Central memory CD8-positive, alpha-beta T cell (primary cell): ENCODE measurements around the gene PPL.
"Not testable (repeated sequence)": the region's sequence is repeated elsewhere in the genome, so short reads cannot be mapped to it uniquely, and the experiment has no call there.

Experiments used
- ATAC-seq: fragments of 150-1000 bp; cut with Tn5 transposase; replicated peaks from 2 replicates; pipeline ENCODE4 v1.10.0; 2022; ENCODE audit warnings: mild to moderate bottlenecking, moderate FRiP score, moderate number of reproducible peaks; ENCODE audit not compliant: poor library complexity, severe bottlenecking; ENCODE audit errors: extremely low read depth
- DNase-seq, 2 donors: peaks; one replicate each; pipeline ENCODE4 v3.0.0; 2021; ENCODE audit warnings: low spot score in 2 of 2
- H3K27ac Mint-ChIP-seq: one replicate; pipeline ENCODE4 v1.8.0; 2022; ENCODE audit warnings: low read depth, mild to moderate bottlenecking, moderate library complexity, mixed read lengths
- H3K27me3 Mint-ChIP-seq: one replicate; pipeline ENCODE4 v1.8.0; 2022; ENCODE audit warnings: mixed read lengths
- H3K36me3 Mint-ChIP-seq: one replicate; pipeline ENCODE4 v1.8.0; 2022; ENCODE audit warnings: mild to moderate bottlenecking, moderate library complexity, mixed read lengths; ENCODE audit not compliant: insufficient read depth
- H3K4me1 Mint-ChIP-seq: one replicate; pipeline ENCODE4 v1.8.0; 2022; ENCODE audit warnings: mixed read lengths
- H3K4me3 Mint-ChIP-seq: one replicate; pipeline ENCODE4 v1.8.0; 2022; ENCODE audit warnings: mild to moderate bottlenecking, moderate library complexity, mixed read lengths
- H3K9me3 Mint-ChIP-seq: one replicate; pipeline ENCODE4 v1.8.0; 2022; ENCODE audit warnings: mixed read lengths

The PPL gene

GRCh38 chr16:4904942-4905615 lies 31.9 kb downstream of the PPL start:
- DNase-seq = no peak
- no peaks in the 10 kb centered on the region for H3K9me3 Mint-ChIP-seq
- H3K4me1 Mint-ChIP-seq = no peaks in the 10 kb centered on the region
- ATAC-seq = no peak
- no peak overlapping the region for H3K27ac Mint-ChIP-seq
- peaks cover 39% of the 10 kb centered on the region for H3K27me3 Mint-ChIP-seq
- no peak overlapping the region for H3K4me3 Mint-ChIP-seq
- peaks cover 3% of the 10 kb centered on the region for H3K36me3 Mint-ChIP-seq

- H3K36me3 Mint-ChIP-seq = peaks cover 3% of the 10 kb centered on the region
- H3K27ac Mint-ChIP-seq = no peak overlapping the region
- DNase-seq (no peak), ATAC-seq (no peak)
- peaks cover 47% of the 10 kb centered on the region for H3K27me3 Mint-ChIP-seq
- H3K9me3 Mint-ChIP-seq = no peaks in the 10 kb centered on the region
- no peaks in the 10 kb centered on the region for H3K4me1 Mint-ChIP-seq
- no peak overlapping the region for H3K4me3 Mint-ChIP-seq
Observed at GRCh38 chr16:4904108-4904941, 32.6 kb downstream of the PPL start.

DNA sequence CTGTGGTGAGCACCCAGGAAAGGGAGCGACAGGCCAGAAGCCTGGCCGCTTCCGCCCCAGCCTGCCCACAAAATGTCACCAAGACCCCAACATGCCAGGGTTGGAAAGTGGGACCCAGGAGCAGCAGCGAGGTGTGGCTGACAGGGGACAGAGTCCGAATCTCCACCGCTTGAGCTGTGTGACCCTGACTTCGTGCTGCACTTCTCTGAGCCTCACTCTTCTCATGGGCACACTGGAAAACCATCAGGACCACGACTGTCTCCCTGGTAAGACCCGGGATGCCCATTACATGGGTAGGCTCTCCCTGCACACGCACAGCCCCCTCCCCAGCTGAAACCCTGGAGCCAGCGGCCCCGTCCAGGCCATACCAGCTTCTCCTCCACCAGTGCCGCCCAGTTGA lies 34.9 kb downstream of the PPL start:
- Mint-ChIP-seq H3K36me3 (peaks cover 3% of the 10 kb centered on the region), H3K27ac (no peak overlapping the region), H3K4me1 (no peaks in the 10 kb centered on the region), H3K27me3 (peaks cover 47% of the 10 kb centered on the region), H3K9me3 (no peaks in the 10 kb centered on the region), H3K4me3 (no peak overlapping the region)
- ATAC-seq = no peak
- DNase-seq = no peak

DNA sequence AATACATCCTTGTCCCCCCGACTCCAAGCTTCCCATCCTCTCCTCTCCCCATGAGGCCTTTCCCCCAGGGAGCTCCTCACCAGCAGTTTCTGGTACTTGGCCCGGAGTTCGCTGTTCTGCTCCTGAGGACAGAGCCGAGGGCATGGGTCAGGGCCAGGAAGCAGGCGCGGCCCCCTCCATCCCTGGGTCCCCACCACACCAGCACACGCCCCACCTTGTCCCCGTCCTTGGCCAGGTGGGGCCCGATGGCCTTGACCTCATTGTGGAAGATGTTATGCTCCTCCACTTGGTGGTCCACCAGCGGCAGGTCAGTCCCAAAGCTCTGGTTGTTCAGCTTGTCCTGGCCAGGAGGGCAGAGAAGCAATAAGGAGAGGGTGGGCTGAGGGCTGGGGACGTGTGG lies 36.2 kb downstream of the PPL start:
- Mint-ChIP-seq H3K4me3 (no peak overlapping the region), H3K27me3 (peaks cover 47% of the 10 kb centered on the region), H3K4me1 (no peaks in the 10 kb centered on the region), H3K9me3 (no peaks in the 10 kb centered on the region), H3K36me3 (peaks cover 3% of the 10 kb centered on the region), H3K27ac (no peak overlapping the region)
- DNase-seq = no peak
- ATAC-seq = no peak

DNA sequence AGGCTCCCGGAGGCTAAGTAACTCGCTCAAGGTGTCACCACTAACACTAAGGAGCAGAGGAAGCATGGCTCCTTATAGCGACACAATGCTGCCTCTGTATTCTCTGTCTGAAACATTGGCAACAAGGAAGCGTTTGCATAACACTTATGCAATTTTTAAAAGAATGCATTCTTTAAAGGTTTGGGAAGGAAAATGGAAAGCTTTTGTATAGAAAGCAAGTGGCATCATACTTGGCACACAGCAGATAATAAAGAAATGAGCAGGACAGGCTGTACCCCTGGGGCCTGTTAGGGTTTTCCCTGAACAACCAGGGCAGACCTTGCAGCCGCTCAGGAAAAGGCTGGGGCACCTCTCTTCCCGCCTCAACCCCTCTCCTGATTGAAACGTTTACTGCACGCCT lies 36.9 kb downstream of the PPL start:
- peaks cover 40% of the 10 kb centered on the region for H3K27me3 Mint-ChIP-seq
- DNase-seq = no peak
- no peaks in the 10 kb centered on the region for H3K4me1 Mint-ChIP-seq
- no peak overlapping the region for H3K27ac Mint-ChIP-seq
- peaks cover 3% of the 10 kb centered on the region for H3K36me3 Mint-ChIP-seq
- H3K4me3 Mint-ChIP-seq = no peak overlapping the region
- no peak for ATAC-seq
- no peaks in the 10 kb centered on the region for H3K9me3 Mint-ChIP-seq

DNA sequence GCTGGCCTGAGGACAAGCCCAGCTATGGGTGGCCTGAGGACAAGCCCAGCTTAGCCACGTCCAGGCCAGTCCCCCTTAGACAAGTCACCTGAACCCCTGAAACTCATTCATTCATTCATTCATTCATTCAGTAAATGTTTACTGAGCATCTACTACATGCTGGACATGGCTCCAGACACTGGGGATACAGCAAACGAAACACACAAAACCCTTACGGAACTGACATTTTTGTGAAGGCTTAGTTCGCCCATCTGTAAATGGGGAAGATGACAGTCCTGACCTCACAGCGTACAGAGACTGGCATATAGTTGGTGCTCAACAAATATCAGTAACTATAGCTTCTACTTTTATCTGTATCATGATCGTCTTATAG lies 37.5 kb downstream of the PPL start:
- DNase-seq (no peak), ATAC-seq (no peak)
- Mint-ChIP-seq H3K27me3 (peaks cover 35% of the 10 kb centered on the region), H3K4me1 (no peaks in the 10 kb centered on the region), H3K9me3 (no peaks in the 10 kb centered on the region), H3K27ac (no peak overlapping the region), H3K36me3 (peaks cover 3% of the 10 kb centered on the region), H3K4me3 (no peak overlapping the region)

DNA sequence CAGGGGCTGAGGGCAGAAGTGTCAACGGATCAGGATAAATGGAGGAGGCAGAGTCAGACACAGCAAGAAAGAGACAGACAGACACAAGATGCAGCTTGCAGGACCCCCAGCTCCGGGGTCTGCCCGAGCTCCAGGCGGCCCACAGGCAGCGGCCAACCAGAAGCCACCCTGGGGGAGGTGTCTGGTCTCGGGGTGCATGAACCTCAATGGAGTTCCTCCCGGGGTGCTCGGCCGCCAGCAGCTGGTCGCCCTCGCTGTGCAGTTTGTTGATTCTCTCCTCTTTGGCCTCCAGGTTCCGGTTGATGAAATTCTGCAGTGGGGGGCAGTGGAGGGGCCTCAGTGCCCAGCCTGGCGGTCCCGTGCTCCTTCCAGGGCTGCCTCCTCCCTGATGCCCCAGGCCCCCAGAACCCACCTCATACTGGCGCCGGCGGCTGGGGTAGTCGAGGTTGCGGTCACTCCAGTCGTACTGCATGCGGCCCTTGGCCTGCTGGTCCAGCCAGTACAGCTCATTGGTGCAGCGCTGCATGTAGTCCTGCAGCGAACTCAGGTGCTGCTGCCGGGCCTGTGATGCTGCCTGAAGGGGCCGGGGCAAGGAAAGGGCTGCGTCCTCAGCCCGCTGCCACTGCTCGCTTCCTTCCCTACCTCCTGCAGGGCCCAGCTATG lies 38.0 kb downstream of the PPL start:
- no peaks in the 10 kb centered on the region for H3K4me1 Mint-ChIP-seq
- H3K27ac Mint-ChIP-seq = no peak overlapping the region
- DNase-seq (no peak), ATAC-seq (no peak)
- no peaks in the 10 kb centered on the region for H3K9me3 Mint-ChIP-seq
- H3K27me3 Mint-ChIP-seq = peaks cover 29% of the 10 kb centered on the region
- H3K4me3 Mint-ChIP-seq = no peak overlapping the region
- H3K36me3 Mint-ChIP-seq = peaks cover 3% of the 10 kb centered on the region

- no peak overlapping the region for H3K27ac Mint-ChIP-seq
- DNase-seq (no peak), ATAC-seq (no peak)
- no peaks in the 10 kb centered on the region for H3K4me1 Mint-ChIP-seq
- no peak overlapping the region for H3K4me3 Mint-ChIP-seq
- peaks cover 13% of the 10 kb centered on the region for H3K27me3 Mint-ChIP-seq
- H3K36me3 Mint-ChIP-seq = no peaks in the 10 kb centered on the region
- H3K9me3 Mint-ChIP-seq = no peaks in the 10 kb centered on the region
Observed at GRCh38 chr16:4897328-4897727, 39.6 kb downstream of the PPL start.

- not testable (repeated sequence) for H3K27me3 Mint-ChIP-seq, DNase-seq, H3K4me1 Mint-ChIP-seq, H3K36me3 Mint-ChIP-seq, ATAC-seq, H3K4me3 Mint-ChIP-seq, H3K27ac Mint-ChIP-seq, H3K9me3 Mint-ChIP-seq
Observed at GRCh38 chr16:4896761-4897160, 40.2 kb downstream of the PPL start.

- ATAC-seq = no peak
- Mint-ChIP-seq H3K4me3 (no peak overlapping the region), H3K27ac (no peak overlapping the region), H3K9me3 (no peaks in the 10 kb centered on the region), H3K36me3 (no peaks in the 10 kb centered on the region), H3K27me3 (peaks cover 10% of the 10 kb centered on the region), H3K4me1 (no peaks in the 10 kb centered on the region)
- DNase-seq = no peak
Observed at GRCh38 chr16:4895366-4895765, 41.6 kb downstream of the PPL start.

GRCh38 chr16:4894276-4895150 lies 42.4 kb downstream of the PPL start:
- peaks cover 3% of the 10 kb centered on the region for H3K27me3 Mint-ChIP-seq
- no peaks in the 10 kb centered on the region for H3K4me1 Mint-ChIP-seq
- no peak overlapping the region for H3K27ac Mint-ChIP-seq
- ATAC-seq (no peak), DNase-seq (no peak)
- H3K36me3 Mint-ChIP-seq = no peaks in the 10 kb centered on the region
- no peak overlapping the region for H3K4me3 Mint-ChIP-seq
- H3K9me3 Mint-ChIP-seq = no peaks in the 10 kb centered on the region

GRCh38 chr16:4893103-4893862 lies 43.7 kb downstream of the PPL start:
- H3K4me1 Mint-ChIP-seq = no peaks in the 10 kb centered on the region
- H3K27ac Mint-ChIP-seq = no peak overlapping the region
- DNase-seq (no peak), ATAC-seq (no peak)
- peaks cover 2% of the 10 kb centered on the region for H3K36me3 Mint-ChIP-seq
- no peaks in the 10 kb centered on the region for H3K27me3 Mint-ChIP-seq
- no peaks in the 10 kb centered on the region for H3K9me3 Mint-ChIP-seq
- no peak overlapping the region for H3K4me3 Mint-ChIP-seq
